Measurements from ENCODE around the gene STAMBP. TPM values are rescaled to one million over a fixed set of nuclear protein-coding genes. Genes with fewer than 3 reads are reported as not detected.

STAMBP gene
- total and polyA plus RNA-seq, 2 donors (not counting 3 experiments of a cell fraction or from before 2014, with no cell fraction given): 18.0 to 21.3 TPM

DNA sequence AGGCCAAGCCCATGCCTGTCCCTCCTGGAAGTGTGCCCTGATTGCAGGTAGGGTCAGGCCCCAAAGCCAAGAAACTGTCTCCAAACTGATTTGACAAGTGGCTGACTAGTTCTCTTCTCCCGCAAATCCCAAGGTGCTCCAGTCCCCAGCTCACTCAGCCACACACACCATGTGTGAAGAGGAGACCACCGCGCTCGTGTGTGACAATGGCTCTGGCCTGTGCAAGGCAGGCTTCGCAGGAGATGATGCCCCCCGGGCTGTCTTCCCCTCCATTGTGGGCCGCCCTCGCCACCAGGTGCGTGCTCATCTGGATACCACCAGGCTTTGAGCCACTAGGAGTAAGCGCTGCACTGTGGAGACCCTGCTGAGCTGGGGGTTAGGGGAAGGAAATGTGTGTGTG, 72.4 kb downstream of the STAMBP start:
- DNase-seq (ENCODE audit: low read depth, low spot score) (no peak), FAIRE-seq (no peak)
- Histone ChIP-seq H3K9me1 (replicated peaks; ENCODE audit: control insufficient read depth, extremely low read depth, insufficient read depth, low read length) (no peaks in the 10 kb centered on the region), H3K36me3 (ENCODE audit: control insufficient read depth in 2 of 2, extremely low read depth in 1 of 2, insufficient read depth in 2 of 2, low read length in 2 of 2) (no peaks in the 10 kb centered on the region), H4K20me1 (replicated peaks; ENCODE audit: control insufficient read depth, extremely low read depth, insufficient read depth, low read length) (no peaks in the 10 kb centered on the region), H3K4me2 (ENCODE audit: insufficient read depth, low read length) (no peak overlapping the region), H3K4me3 (replicated peaks in 1 of 3; ENCODE audit: insufficient read depth in 1 of 3, low read depth in 1 of 3, low read length in 3 of 3) (no peak overlapping the region), H2AFZ (ENCODE audit: low read depth, low read length) (no peak overlapping the region), H3K27me3 (ENCODE audit: control insufficient read depth in 2 of 2, insufficient read depth in 2 of 2, low read length in 2 of 2) (peaks cover 11 to 18% of the 10 kb centered on the region in 2 experiments), H3K4me1 (ENCODE audit: control insufficient read depth, extremely low read depth, insufficient read depth, low read length) (no peaks in the 10 kb centered on the region), H3K9ac (replicated peaks; ENCODE audit: extremely low read depth, insufficient read depth, low read length) (no peak overlapping the region), H3K9me3 (replicated peaks; ENCODE audit: control insufficient read depth, insufficient read depth, low read length) (no peaks in the 10 kb centered on the region), H3K27ac (ENCODE audit: insufficient read depth, low read depth, low read length) (no peak overlapping the region), H3K79me2 (ENCODE audit: control insufficient read depth, insufficient read depth, low read length) (no peaks in the 10 kb centered on the region)
- intact Hi-C loops (cut with micrococcal nuclease) (no loop called here), dilution Hi-C loops (cut with MboI; ENCODE audit: extremely low pct_ligation_motif_present, low sequenced_read_pairs) (no loop called here)
- ChIA-PET CTCF (no interaction called here), POLR2A (interaction anchor here (0.6 kb wide), 1 partner anchor 298 kb away, joined by 3 read pairs; no protein-coding TSS in a partner anchor)
- BruUV-seq (replicated peaks): no TSS peak
- TF ChIP-seq, protein P1, sequence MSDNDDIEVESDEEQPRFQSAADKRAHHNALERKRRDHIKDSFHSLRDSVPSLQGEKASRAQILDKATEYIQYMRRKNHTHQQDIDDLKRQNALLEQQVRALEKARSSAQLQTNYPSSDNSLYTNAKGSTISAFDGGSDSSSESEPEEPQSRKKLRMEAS (IDR thresholded peaks at IDR 0.05; ENCODE audit: insufficient read depth, insufficient read length): no peak
- TF ChIP-seq POLR2AphosphoS5 (IDR thresholded peaks at IDR 0.05; ENCODE audit: insufficient read depth, low read depth, low read length): no peak
- no peak for TF ChIP-seq GATA2 (IDR thresholded peaks at IDR 0.05; ENCODE audit: insufficient read depth, insufficient read length, low read depth, low read length)
- TF ChIP-seq, protein P2, sequence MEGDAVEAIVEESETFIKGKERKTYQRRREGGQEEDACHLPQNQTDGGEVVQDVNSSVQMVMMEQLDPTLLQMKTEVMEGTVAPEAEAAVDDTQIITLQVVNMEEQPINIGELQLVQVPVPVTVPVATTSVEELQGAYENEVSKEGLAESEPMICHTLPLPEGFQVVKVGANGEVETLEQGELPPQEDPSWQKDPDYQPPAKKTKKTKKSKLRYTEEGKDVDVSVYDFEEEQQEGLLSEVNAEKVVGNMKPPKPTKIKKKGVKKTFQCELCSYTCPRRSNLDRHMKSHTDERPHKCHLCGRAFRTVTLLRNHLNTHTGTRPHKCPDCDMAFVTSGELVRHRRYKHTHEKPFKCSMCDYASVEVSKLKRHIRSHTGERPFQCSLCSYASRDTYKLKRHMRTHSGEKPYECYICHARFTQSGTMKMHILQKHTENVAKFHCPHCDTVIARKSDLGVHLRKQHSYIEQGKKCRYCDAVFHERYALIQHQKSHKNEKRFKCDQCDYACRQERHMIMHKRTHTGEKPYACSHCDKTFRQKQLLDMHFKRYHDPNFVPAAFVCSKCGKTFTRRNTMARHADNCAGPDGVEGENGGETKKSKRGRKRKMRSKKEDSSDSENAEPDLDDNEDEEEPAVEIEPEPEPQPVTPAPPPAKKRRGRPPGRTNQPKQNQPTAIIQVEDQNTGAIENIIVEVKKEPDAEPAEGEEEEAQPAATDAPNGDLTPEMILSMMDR (IDR thresholded peaks at IDR 0.05; ENCODE audit: extremely low read depth in 1 of 2, insufficient read depth in 1 of 2, low read depth in 1 of 2, low read length in 2 of 2): no peak
- TF ChIP-seq JUN (IDR thresholded peaks at IDR 0.05; ENCODE audit: borderline replicate concordance, insufficient read depth, insufficient read length, low read depth): no peak
- TF ChIP-seq EZH2 (IDR thresholded peaks at IDR 0.05; ENCODE audit: borderline replicate concordance, low read depth, low read length, severe bottlenecking): no peak
- TF ChIP-seq POLR2A (IDR thresholded peaks at IDR 0.05; ENCODE audit: low read depth, low read length): no peak
- no peak for TF ChIP-seq MYC (IDR thresholded peaks at IDR 0.05; ENCODE audit: low read depth, low read length)
